ENCODE results near the gene ARHGEF7. TPM values are rescaled to one million over a fixed set of nuclear protein-coding genes. Genes with fewer than 3 reads are reported as not detected.

The ARHGEF7 gene
- total RNA-seq, 2 donors from 2014 or later = 61.7 to 76.0 TPM

DNA sequence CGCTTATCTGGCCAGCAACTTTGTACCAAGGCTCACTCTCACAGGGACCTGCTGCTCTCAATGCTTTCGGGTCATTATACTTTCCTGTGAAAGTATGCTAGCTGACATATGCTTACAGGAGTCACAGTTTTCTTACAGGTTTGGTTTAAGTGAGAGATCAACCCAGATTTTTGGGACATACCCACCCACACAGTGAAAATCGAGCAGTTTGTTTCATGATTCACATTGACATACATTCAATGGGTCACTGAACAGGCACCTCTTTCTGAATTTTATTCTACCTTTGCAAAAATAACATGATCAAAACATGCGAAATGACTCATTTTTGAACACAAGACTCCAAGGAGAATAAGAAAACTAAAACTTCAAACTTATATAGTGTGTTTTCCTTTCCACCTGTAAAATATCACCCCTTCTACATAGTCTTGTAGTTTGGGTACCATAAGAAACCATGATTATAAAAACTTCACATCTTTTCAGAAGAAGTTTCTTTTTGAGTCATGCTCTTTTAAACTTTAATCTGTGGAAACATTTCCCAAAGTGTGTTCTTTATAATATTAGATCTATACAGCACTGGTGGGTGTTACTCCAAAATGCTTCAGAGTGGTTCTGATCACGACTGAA lies 161.0 kb downstream of the ARHGEF7 start:
- intact Hi-C loops (cut with DNase I) = no loop called here
- no peak for DNase-seq (ENCODE audit: low spot score)

DNA sequence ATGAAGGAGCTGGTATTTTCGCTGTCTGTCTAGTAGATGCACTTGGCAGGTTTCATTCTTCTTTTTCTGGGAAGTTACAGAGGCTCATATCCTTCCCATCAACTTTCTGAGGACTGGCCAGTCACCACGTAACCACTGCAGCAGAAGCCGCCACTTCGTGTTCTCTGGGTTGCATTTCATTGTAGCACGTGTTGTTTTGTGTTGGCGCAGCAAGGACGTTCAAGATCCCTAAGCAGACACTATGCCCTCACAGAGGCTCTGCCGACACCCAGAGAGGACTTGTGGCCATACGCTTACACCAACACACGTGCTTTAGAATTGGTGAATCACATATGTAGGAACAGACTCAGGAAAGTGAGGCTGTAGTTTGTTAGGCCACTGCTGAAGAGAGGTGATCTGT lies 163.1 kb downstream of the ARHGEF7 start:
- intact Hi-C loops (cut with DNase I) = no loop called here
- no peak for DNase-seq (ENCODE audit: low spot score)

DNA sequence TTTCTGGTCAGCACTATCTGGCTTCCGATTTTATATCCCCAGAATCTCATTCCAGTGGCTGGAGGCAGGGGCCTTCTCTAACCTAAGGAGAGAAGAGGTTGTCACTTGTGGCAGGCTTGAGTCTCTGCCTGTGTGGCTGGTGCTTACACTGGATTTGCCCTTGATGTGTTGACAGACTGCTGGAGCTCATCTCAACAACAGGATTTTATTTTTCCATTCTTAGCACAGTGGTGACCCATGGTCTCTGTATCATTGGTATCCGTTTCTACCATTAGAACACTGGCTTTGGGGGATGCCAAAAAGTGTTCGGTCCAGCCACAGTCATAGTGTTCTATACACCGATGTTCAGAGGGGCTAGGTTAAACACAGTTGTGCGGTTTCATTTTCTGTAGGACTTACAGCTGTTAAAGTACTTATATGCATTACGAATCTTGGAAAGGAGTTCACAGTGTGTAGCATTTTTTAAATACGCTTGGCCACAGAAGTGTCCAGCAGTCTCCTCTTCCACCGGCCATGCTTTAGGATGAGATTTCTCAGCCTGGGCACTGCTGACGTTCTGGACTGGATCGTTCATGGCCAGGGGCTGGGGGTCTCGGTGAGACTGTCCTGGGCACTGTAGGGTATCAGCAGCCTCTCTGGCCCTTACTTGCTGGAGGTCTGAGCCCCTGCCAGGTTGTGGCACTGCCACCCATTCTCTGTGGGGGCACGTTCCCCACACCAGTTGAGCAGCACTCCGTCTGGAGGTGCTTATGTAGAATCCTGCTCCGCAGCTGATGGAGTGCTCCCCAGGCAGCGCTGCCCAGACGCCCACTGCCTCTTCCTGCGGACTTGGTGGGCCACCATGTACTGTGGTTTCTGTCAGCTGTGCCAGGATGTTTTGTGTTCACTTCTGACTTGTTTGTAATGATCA lies 163.9 kb downstream of the ARHGEF7 start:
- DNase-seq (ENCODE audit: low spot score) = no peak
- intact Hi-C loops (cut with DNase I) = no loop called here

DNA sequence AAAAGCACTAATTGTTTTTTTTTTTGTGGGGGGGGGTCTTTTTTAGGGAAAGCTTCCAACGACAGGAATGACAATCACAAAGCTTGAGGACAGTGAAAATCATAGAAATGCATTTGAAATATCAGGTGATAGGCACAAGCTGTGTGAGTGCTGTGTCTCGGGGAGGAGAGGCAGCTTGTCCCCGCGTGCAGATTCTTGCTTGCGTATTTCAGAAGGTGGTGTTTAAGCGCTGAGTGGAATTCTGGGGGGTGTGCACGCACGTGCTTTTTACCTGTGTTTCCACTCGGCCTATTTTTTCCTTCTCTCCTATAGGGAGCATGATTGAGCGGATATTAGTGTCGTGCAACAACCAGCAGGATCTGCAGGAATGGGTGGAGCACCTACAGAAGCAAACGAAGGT lies 165.1 kb downstream of the ARHGEF7 start:
- no peak for DNase-seq (ENCODE audit: low spot score)
- intact Hi-C loops (cut with DNase I) = no loop called here

DNA sequence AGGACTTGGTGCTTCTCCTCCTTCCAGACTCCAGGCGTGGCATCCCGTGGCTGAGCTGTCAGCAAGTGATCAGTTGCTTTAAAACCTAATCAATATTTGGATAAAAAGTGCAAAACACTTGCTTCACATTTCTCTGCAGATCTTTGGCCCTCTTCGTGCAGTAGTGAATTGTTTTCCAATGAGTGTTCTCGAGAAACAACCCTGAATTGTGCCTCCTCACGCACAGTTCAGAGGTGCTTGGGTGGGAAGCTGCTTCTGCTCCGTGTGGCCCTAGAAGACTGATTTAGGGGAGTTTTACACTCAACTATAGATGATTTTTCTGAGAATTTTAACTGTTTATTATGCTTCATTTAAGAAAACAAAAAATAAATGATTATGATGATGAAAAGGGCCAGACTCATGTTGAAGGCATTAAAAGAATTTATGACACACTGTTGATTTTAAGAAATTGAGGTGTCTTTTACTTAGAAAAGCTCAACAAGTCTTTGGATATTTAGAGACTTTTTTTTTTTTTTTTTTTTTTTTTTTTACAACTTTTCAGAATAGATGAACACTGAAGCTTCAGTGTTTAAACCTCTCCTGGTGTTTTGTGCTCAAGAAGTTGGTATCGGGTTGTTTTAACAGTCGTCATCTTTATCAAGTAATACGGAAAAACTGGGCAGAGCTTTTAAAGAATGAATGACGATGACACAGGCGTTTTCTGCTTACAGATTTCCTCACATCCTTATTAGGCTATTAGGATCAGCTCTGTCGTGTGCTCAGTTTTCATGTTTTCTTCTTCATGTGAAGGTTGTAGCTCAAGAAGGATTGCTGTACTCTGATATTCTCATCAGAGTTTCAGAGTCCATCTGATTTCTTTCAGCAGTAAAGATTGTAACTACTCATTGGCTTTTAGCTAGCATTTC lies 165.8 kb downstream of the ARHGEF7 start:
- intact Hi-C loops (cut with DNase I) = no loop called here
- DNase-seq (ENCODE audit: low spot score) = no peak

DNA sequence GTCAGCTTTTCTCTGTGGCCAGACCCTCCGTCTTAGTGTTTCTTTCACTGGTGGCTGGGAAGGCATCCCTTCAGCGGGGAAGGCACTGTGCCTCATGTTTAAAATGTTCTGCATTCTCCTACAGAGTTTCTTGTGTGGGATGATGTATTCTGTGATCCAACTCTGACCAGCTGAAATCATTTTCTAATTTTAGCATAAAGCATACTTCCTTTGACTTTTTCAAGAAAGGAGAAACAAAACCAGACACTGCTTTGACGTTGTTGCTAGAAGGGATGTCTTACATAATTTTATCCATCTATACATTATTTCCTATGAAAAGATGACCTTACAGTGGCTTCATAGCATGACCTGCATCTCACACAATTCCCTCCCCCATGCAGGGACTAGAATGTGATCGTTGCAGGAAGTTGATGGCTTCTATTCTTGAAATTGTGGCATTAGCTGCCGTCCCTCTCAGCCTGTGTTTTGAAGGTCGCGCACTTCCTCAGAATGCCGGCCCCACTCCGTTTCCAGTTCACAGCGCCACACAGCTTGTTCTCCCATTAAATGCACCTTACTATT lies 166.7 kb downstream of the ARHGEF7 start:
- no peak for DNase-seq (ENCODE audit: low spot score)
- intact Hi-C loops (cut with DNase I) = no loop called here

DNA sequence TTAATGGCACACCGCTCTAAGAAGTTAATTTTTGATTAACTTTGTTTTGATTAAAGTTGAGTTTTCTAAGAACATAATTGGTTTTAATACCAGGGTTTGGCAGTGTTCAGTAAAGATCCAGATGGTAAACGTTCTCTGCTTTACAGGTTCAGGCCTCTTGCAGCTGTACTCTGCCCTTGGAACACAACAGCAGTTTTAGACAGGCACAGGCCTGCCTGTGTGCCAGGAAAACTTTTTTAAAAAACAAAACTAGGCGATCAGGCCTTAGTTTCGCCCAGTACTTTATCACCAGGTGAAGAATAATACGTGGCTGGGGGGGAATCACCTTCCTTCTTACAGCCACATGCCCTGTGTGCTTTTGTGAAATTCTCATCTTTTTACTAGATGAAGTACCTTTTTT lies 167.3 kb downstream of the ARHGEF7 start:
- no peak for DNase-seq (ENCODE audit: low spot score)
- intact Hi-C loops (cut with DNase I) = no loop called here

DNA sequence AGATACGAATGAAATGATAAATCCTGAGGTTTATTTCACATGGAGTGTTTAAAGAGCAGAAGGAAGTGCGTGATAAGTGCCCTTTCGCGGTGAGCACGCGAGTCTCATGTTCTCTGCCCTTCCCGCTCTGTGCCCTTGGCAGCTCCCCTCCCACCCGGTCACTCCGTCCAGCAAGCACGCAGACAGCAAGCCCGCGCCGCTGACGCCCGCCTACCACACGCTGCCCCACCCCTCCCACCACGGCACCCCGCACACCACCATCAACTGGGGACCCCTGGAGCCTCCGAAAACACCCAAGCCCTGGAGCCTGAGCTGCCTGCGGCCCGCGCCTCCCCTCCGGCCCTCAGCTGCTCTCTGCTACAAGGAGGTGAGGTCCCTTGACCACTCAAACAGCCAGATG lies 167.9 kb downstream of the ARHGEF7 start:
- DNase-seq (ENCODE audit: low spot score) = no peak
- intact Hi-C loops (cut with DNase I) = no loop called here

DNA sequence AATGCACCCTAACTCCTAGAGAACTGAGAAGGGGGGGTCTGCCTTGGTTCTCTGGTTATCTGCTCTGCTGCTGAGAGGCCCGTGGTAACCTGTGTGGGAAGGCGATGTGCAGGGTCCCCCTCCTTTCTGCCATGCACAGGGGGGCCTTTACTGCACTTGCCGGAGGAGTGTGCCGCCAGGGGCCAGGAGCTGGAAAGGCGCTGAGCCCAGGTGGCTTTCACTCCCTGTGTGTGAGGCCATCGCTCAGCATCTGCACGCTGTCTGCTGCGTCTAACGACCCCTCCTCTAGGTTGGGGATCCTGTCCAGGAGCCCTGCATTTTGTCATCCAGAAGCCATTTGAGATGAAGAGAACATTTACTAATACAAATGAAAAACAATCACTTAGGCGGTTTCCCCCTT lies 168.3 kb downstream of the ARHGEF7 start:
- intact Hi-C loops (cut with DNase I) = no loop called here
- DNase-seq (ENCODE audit: low spot score) = no peak

DNA sequence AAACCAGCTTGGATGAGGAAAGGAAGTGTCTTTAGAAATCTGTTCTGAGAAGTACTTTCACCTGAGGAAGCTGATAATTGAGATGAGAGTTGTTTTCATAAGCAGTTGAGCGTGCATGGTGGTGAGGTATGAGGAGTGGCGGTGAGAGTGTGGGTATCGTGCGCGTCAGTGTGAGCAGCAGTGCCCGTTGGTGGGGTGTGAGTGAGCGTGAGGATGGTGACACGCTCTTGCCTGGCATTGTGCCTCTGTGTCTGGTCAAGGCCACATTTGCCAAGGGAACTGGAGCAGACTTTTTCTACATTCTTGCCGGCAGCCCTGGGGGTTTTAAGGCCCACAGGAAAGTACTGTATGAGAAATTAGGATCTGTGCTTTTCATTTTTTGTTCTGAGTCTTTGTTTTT lies 168.9 kb downstream of the ARHGEF7 start:
- no peak for DNase-seq (ENCODE audit: low spot score)
- intact Hi-C loops (cut with DNase I) = no loop called here

DNA sequence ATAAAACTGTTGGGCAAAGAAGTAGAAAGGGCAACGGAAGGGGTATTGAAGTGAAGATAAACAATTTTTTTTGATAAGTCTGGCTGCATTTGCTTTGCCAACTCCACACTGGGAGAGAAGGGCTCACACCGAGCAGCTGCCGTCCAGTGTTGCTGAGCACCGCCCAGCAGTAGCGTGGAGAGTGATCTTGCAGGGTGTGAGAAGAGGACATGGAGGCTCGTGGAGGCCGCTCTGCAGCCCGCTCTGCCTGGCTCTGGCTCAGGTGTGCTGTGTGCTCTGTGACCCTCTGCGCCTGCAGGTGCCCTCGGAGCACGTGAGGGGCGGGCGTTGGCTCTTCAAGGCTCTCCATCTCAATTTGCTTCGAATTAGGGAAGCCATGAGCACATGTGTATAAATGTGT lies 169.5 kb downstream of the ARHGEF7 start:
- intact Hi-C loops (cut with DNase I) = no loop called here
- DNase-seq (ENCODE audit: low spot score) = no peak

DNA sequence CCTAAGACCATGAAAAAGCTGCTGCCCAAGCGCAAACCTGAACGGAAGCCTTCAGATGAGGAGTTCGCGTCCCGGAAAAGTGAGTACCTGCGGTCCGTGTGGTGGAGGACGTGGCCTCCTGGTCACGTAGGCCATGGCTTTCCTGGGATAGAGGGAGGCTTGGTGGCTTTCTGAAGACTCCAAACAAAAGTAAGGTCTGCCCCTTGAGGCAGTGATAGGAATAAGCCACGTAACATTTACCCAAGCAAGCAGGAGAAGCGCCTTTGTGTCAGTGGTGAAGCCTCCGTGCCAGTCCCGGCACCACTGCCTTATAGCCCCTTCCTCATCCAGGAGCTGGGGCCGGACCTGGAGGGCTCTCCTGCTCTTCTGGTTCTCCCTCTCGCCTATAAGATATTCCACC lies 171.1 kb downstream of the ARHGEF7 start:
- no peak for DNase-seq (ENCODE audit: low spot score)
- intact Hi-C loops (cut with DNase I) = no loop called here

DNA sequence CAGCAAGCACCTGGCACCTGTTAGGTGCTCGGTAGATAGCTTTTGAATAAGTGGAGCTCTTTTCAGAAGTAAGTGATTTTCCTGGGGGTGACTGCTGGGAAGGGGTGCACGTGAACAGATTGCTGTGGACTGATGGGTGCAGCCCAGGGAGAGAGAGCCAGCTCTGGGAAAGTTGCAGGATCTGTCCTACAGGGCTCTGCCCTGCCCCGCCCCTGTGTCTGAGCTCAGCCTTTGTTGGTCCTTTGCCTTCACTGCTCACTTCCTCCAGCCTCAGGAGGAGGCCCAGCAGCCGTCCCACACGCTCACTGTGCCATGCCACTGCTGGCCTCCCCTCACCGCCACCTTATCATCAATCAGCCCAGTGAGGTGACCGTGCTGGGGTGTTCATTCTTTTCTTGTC lies 171.6 kb downstream of the ARHGEF7 start:
- intact Hi-C loops (cut with DNase I) = no loop called here
- DNase-seq (ENCODE audit: low spot score) = no peak

DNA sequence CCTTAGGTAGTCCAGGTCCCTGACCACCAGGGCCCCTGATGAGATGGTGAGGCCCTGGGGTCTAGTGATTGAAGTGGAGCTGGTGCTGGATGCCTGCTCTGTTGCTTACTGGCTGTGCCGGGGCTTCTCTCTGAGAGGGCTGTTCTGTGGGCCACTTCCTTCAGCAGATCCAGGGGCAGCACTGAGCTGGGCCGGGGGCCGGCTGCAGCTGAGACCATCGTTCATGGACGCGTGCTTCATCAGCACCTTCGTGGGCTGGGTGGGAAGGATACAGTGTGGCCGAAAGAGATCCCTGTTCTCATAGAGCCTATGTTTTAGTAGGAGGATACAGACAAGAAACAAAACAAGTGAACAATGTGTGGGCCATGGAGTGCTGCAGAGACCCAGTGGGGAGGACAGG lies 172.1 kb downstream of the ARHGEF7 start:
- no peak for DNase-seq (ENCODE audit: low spot score)
- intact Hi-C loops (cut with DNase I) = no loop called here

DNA sequence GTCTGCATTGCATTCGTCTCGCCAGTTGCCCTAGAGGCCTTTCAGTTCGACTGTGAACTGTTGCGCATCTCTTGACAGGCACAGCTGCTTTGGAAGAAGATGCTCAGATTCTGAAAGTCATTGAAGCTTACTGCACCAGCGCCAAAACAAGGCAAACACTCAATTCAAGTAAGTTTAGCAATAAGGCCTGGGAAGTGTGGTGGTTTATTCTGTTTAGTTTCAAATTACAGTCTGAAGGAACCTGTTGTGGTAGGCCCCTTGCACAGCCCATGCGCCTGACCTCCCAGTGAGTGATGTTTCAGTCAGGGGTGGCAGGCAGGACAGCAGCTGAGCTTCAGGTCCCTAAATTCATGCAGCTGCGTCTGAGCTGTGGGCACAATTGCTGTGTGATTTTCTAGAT lies 173.2 kb downstream of the ARHGEF7 start:
- intact Hi-C loops (cut with DNase I) = no loop called here
- no peak for DNase-seq (ENCODE audit: low spot score)

DNA sequence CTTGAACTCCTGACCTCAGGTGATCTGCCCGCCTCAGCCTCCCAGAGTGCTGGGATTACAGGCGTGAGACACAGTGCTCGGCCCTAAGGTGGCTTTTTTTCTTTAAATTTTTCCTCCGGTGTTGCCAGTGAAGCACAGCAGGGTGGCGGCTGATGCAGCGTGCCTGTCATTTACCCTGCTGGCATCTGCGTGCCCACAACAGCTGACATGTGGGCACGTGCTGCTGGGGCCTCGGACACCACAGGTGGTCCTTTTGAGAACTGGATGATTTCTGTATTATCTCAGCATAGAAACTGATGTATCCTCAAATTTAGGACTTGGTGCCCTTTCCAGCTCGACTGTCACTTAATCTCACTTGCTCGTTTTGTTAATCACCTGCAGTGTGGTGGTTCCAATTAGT lies 174.1 kb downstream of the ARHGEF7 start:
- intact Hi-C loops (cut with DNase I) = no loop called here
- DNase-seq (ENCODE audit: low spot score) = no peak

DNA sequence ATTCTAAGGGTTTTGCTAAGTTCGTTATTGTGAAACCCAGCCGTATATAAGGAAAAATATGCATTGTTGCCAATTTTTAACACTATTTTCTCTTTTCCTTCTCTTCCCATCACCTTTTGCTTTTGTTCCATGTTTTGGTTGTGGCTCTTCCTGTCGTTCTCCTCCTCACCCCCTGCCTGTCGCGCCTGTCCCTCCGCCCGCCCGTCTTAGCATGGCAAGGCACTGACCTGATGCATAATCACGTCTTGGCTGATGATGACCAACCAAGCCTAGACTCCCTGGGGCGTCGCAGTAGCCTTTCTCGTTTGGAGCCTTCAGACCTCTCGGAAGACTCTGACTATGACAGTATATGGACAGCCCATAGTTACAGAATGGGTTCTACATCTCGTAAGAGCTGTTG lies 176.8 kb downstream of the ARHGEF7 start:
- intact Hi-C loops (cut with DNase I) = loop anchor here in 1 of 2 donors (5.0 kb wide), 1 partner anchor 625 kb away; no protein-coding TSS in a partner anchor
- DNase-seq (ENCODE audit: low spot score) = no peak

DNA sequence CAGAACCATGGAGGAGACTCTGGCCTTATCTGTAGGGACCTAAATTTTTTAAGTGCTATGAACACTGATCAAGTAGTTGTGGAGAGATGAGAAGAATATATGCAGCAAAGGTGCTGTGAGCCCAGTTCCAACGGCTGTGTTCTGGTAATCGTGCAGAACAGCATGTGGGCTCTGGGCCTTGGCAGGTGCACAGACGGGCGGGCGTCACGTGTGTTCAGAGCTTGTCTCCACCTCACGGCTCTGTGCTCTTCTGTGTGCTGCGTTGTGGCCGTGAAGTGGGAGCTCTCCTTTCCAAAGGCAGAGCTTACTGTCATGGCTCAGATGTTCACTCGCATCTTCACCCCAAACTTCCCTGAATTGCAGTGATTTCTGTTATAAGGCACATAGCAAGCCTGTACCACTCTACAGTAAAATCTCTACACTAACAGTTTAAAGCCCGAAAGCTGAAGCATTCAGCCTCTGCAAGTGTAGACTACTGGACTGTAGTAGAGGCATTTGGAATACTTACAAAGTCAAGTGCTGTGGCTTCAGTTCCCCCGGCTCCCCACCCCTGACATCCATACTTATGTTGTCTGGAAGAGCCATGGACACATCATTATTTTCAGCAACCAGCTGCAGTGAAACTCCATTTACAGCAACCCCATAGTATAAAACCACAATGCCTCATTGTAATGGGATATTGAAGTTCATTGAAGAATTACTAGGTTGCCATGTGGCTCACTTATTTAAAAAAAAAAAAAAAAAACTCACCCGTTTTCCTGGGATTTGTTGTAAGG lies 177.8 kb downstream of the ARHGEF7 start:
- intact Hi-C loops (cut with DNase I) = loop anchor here in 1 of 2 donors (5.0 kb wide), 1 partner anchor 624 kb away; no protein-coding TSS in a partner anchor
- DNase-seq (ENCODE audit: low spot score) = no peak

DNA sequence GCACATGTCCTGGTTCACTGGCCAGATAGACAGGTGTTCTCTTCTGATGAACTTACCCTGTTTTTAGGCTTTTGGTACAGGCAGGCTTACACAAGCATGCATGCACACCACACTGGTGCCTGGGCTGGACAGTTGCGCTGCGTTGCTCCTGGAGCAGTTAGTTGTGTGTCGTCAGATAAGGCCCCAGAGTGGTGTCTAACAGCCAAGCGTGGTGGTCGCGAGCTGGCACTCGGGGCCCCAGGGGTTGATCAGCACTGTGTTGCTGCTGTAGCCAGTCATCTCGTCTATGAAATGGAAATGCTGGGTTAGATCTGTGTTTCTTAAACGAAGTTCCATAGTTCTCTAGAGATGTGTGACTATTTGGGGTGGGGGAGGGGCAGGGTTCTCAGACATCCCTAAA lies 180.8 kb downstream of the ARHGEF7 start:
- no peak for DNase-seq (ENCODE audit: low spot score)
- intact Hi-C loops (cut with DNase I) = no loop called here

All from posterior vena cava (tissue), 2 donors.